ENCODE results near the gene IL12RB2.

- TF ChIP-seq CTCF (IDR thresholded peaks at IDR 0.05) (no peak), POLR2A (IDR thresholded peaks at IDR 0.05) (no peak)
Measured at GRCh38 chr1:67324068-67324467, 16.4 kb downstream of the IL12RB2 start.

Data from uterus (tissue), 2 donors.